ENCODE measurements around the gene MAP2K2.

MAP2K2 gene

GRCh38 chr19:4067396-4068046 lies 56.4 kb downstream of the MAP2K2 start:
- H3K9me3 ChIP-seq: no peaks in the 10 kb centered on the region
- peaks cover 0 to 31% (median 25%) of the 10 kb centered on the region in 4 donors for H3K4me1 ChIP-seq
- peaks cover 0 to 10% (median 0%) of the 10 kb centered on the region in 3 donors for H3K36me3 ChIP-seq
- no peak for DNase-seq
- H3K27ac ChIP-seq: peak overlapping the region; percentile 89 to 91
- peak overlapping the region; percentile 94 to 98 for H3K4me3 ChIP-seq
- no peak for TF ChIP-seq CTCF (IDR thresholded peaks at IDR 0.05)
- H3K27me3 ChIP-seq: no peaks in the 10 kb centered on the region
- intact Hi-C loops (cut with DNase I; ENCODE audit: low total_unique reads): no loop called here

GRCh38 chr19:4066682-4067395 lies 57.1 kb downstream of the MAP2K2 start, which contains the start of gene ZBTB7A:
ZBTB7A (minus strand) TSS chr19:4066899; CDS start chr19:4055232, 11,667 bp downstream.
- peaks cover 0 to 10% (median 0%) of the 10 kb centered on the region in 3 donors for H3K36me3 ChIP-seq
- intact Hi-C loops (cut with DNase I; ENCODE audit: low total_unique reads): no loop called here
- DNase-seq: peak; percentile 92
- peak within 1 kb of the TSS; percentile 94 to 98 for H3K4me3 ChIP-seq
- no peaks in the 10 kb centered on the region for H3K27me3 ChIP-seq
- peak within 1 kb of the TSS; percentile 91 to 99 for H3K27ac ChIP-seq
- H3K9me3 ChIP-seq: no peaks in the 10 kb centered on the region
- H3K4me1 ChIP-seq: peaks cover 3 to 38% (median 32%) of the 10 kb centered on the region in 4 donors
- peak in 1 of 2 experiments; percentile 11 for TF ChIP-seq CTCF (IDR thresholded peaks at IDR 0.05)

GRCh38 chr19:4066176-4066606 lies 57.7 kb downstream of the MAP2K2 start:
- Histone ChIP-seq H3K9me3 (no peaks in the 10 kb centered on the region), H3K4me1 (peaks cover 4 to 44% (median 38%) of the 10 kb centered on the region in 4 donors), H3K27me3 (no peaks in the 10 kb centered on the region), H3K27ac (peak overlapping the region; percentile 89 to 91), H3K36me3 (peaks cover 0 to 10% (median 0%) of the 10 kb centered on the region in 3 donors), H3K4me3 (peak overlapping the region; percentile 94 to 98)
- TF ChIP-seq CTCF (IDR thresholded peaks at IDR 0.05): no peak
- intact Hi-C loops (cut with DNase I; ENCODE audit: low total_unique reads): no loop called here
- DNase-seq: peak; percentile 53 to 84

- Histone ChIP-seq H3K4me3 (peak overlapping the region; percentile 94 to 98), H3K27ac (peak overlapping the region; percentile 99), H3K9me3 (no peaks in the 10 kb centered on the region), H3K4me1 (peaks cover 6 to 50% (median 43%) of the 10 kb centered on the region in 4 donors), H3K36me3 (peaks cover 0 to 10% (median 0%) of the 10 kb centered on the region in 3 donors), H3K27me3 (no peaks in the 10 kb centered on the region)
- intact Hi-C loops (cut with DNase I; ENCODE audit: low total_unique reads): no loop called here
- DNase-seq: peak; percentile 92 to 99
- TF ChIP-seq CTCF (IDR thresholded peaks at IDR 0.05): no peak
Measured at GRCh38 chr19:4065430-4066175, 58.3 kb downstream of the MAP2K2 start.

GRCh38 chr19:4064496-4065260 lies 59.2 kb downstream of the MAP2K2 start:
- H3K4me1 ChIP-seq: peaks cover 10 to 60% (median 53%) of the 10 kb centered on the region in 4 donors
- no peak for TF ChIP-seq CTCF (IDR thresholded peaks at IDR 0.05)
- H3K4me3 ChIP-seq: peak overlapping the region; percentile 94 to 98
- peak overlapping the region; percentile 99 for H3K27ac ChIP-seq
- intact Hi-C loops (cut with DNase I; ENCODE audit: low total_unique reads): no loop called here
- DNase-seq: peak in 1 of 2 donors; percentile 70
- H3K36me3 ChIP-seq: peaks cover 0 to 10% (median 0%) of the 10 kb centered on the region in 3 donors
- no peaks in the 10 kb centered on the region for H3K9me3 ChIP-seq
- H3K27me3 ChIP-seq: no peaks in the 10 kb centered on the region

Data from tibial artery (tissue), 4 donors.